Activated CD4-positive, alpha-beta T cell treated with anti-CD3 and anti-CD28 coated beads for 4 hours (primary cell): Measurements from ENCODE around the gene TEAD2.
"Not testable (repeated sequence)": the region's sequence is repeated elsewhere in the genome, so short reads cannot be mapped to it uniquely, and the experiment has no call there.

Source experiments
- DNase-seq, 2 donors: peaks; one replicate each; pipeline ENCODE4 v3.0.0-alpha.2; 2020

Gene TEAD2

GRCh38 chr19:49383599-49383998 is 21.4 kb upstream of the TEAD2 start:
- no peak for DNase-seq

GRCh38 chr19:49382639-49383038 is 20.4 kb upstream of the TEAD2 start:
- DNase-seq, result no peak

GRCh38 chr19:49380391-49380790 is 18.2 kb upstream of the TEAD2 start:
- DNase-seq, result no peak

GRCh38 chr19:49378512-49378911 is 16.3 kb upstream of the TEAD2 start:
- DNase-seq, result no peak

GRCh38 chr19:49374665-49375434 is 12.6 kb upstream of the TEAD2 start:
- no peak for DNase-seq

GRCh38 chr19:49373174-49373573 is 11.0 kb upstream of the TEAD2 start:
- DNase-seq, result not testable (repeated sequence)

GRCh38 chr19:49371184-49371583 is 9.0 kb upstream of the TEAD2 start:
- no peak for DNase-seq

GRCh38 chr19:49368711-49369358 is 6.6 kb upstream of the TEAD2 start:
- DNase-seq, result no peak

GRCh38 chr19:49366110-49366509 is 3.9 kb upstream of the TEAD2 start:
- DNase-seq, result no peak

- no peak for DNase-seq
These were observed 2.0 kb upstream of the TEAD2 start for GRCh38 chr19:49364083-49364737.

GRCh38 chr19:49363268-49364082 is 1.3 kb upstream of the TEAD2 start, which contains the start of gene DKKL1:
Gene DKKL1 (plus strand): TSS chr19:49363877. CDS start chr19:49363999, 122 bp downstream.
- DNase-seq, result peak; percentile 45 to 48

GRCh38 chr19:49362929-49363267 is 682 bp upstream of the TEAD2 start:
- no peak for DNase-seq

- DNase-seq, result no peak
These were observed 673 bp downstream of the TEAD2 start for GRCh38 chr19:49361438-49362047.

- no peak for DNase-seq
These were observed 2.1 kb downstream of the TEAD2 start for GRCh38 chr19:49359851-49360820.

- no peak for DNase-seq
These were observed 5.0 kb downstream of the TEAD2 start for GRCh38 chr19:49357186-49357585.

- no peak for DNase-seq
These were observed 5.8 kb downstream of the TEAD2 start for GRCh38 chr19:49356382-49356781.

- DNase-seq, result no peak
These were observed 6.3 kb downstream of the TEAD2 start for GRCh38 chr19:49355909-49356353.

- no peak for DNase-seq
These were observed 12.6 kb downstream of the TEAD2 start for GRCh38 chr19:49349567-49349966.

- no peak for DNase-seq
These were observed 13.7 kb downstream of the TEAD2 start for GRCh38 chr19:49348305-49349189.

- DNase-seq, result no peak
These were observed 14.4 kb downstream of the TEAD2 start for GRCh38 chr19:49347835-49348234.
